Measurements from ENCODE around the gene NUMA1.

GRCh38 chr11:71955898-71956456 is 124.4 kb downstream of the NUMA1 start:
- TF ChIP-seq SP1 (IDR thresholded peaks at IDR 0.05) = no peak
- TF ChIP-seq PKNOX1 (IDR thresholded peaks at IDR 0.05) = no peak
- TF ChIP-seq FOXM1 (IDR thresholded peaks at IDR 0.05; ENCODE audit: borderline replicate concordance) = no peak
- TF ChIP-seq ARNT (IDR thresholded peaks at IDR 0.05) = no peak
- no peak for TF ChIP-seq ELF4 (IDR thresholded peaks at IDR 0.05)
- no peak for TF ChIP-seq BHLHE40 (IDR thresholded peaks at IDR 0.05; ENCODE audit: borderline replicate concordance)
- no peak for TF ChIP-seq HDGF (IDR thresholded peaks at IDR 0.05; ENCODE audit: borderline replicate concordance)
- no peak for TF ChIP-seq L3MBTL2 (conservative IDR thresholded peaks at IDR 0.05)

Measured in HEK293T (cell line).